ENCODE measurements around the gene LIG4. TPM values are rescaled to one million over a fixed set of nuclear protein-coding genes. Genes with fewer than 3 reads are reported as not detected.

LIG4 gene
- total RNA-seq, 1 donor from 2014 or later = 19.8 TPM

GRCh38 chr13:108227651-108228272 is 12.4 kb upstream of the LIG4 start:
- peaks cover 16% of the 10 kb centered on the region for H3K4me1 Mint-ChIP-seq (ENCODE audit: low read depth, unreplicated experiment)
- H3K9me3 Mint-ChIP-seq (ENCODE audit: unreplicated experiment) = no peaks in the 10 kb centered on the region
- DNase-seq = no peak
- H3K27me3 Mint-ChIP-seq (ENCODE audit: unreplicated experiment) = no peaks in the 10 kb centered on the region
- no peak overlapping the region for H3K27ac Mint-ChIP-seq (ENCODE audit: unreplicated experiment)
- no peaks in the 10 kb centered on the region for H3K36me3 Mint-ChIP-seq (ENCODE audit: unreplicated experiment)
- peak; percentile 93 for TF ChIP-seq CTCF (IDR thresholded peaks at IDR 0.05; ENCODE audit: partially characterized antibody, unreplicated experiment)
- no peak overlapping the region for H3K4me3 Mint-ChIP-seq (ENCODE audit: unreplicated experiment)

GRCh38 chr13:108226184-108226583 is 10.8 kb upstream of the LIG4 start:
- TF ChIP-seq CTCF (IDR thresholded peaks at IDR 0.05; ENCODE audit: partially characterized antibody, unreplicated experiment) = no peak
- Mint-ChIP-seq H3K36me3 (ENCODE audit: unreplicated experiment) (no peaks in the 10 kb centered on the region), H3K27ac (ENCODE audit: unreplicated experiment) (no peak overlapping the region), H3K4me3 (ENCODE audit: unreplicated experiment) (no peak overlapping the region), H3K9me3 (ENCODE audit: unreplicated experiment) (no peaks in the 10 kb centered on the region), H3K4me1 (ENCODE audit: low read depth, unreplicated experiment) (peaks cover 19% of the 10 kb centered on the region), H3K27me3 (ENCODE audit: unreplicated experiment) (no peaks in the 10 kb centered on the region)
- DNase-seq = no peak

GRCh38 chr13:108225440-108225839 is 10.1 kb upstream of the LIG4 start:
- Mint-ChIP-seq H3K4me3 (ENCODE audit: unreplicated experiment) (no peak overlapping the region), H3K9me3 (ENCODE audit: unreplicated experiment) (no peaks in the 10 kb centered on the region), H3K4me1 (ENCODE audit: low read depth, unreplicated experiment) (peaks cover 22% of the 10 kb centered on the region), H3K27me3 (ENCODE audit: unreplicated experiment) (no peaks in the 10 kb centered on the region), H3K36me3 (ENCODE audit: unreplicated experiment) (no peaks in the 10 kb centered on the region), H3K27ac (ENCODE audit: unreplicated experiment) (no peak overlapping the region)
- TF ChIP-seq CTCF (IDR thresholded peaks at IDR 0.05; ENCODE audit: partially characterized antibody, unreplicated experiment) = no peak
- no peak for DNase-seq

- Mint-ChIP-seq H3K4me3 (ENCODE audit: unreplicated experiment) (no peak overlapping the region), H3K4me1 (ENCODE audit: low read depth, unreplicated experiment) (peaks cover 35% of the 10 kb centered on the region), H3K36me3 (ENCODE audit: unreplicated experiment) (no peaks in the 10 kb centered on the region), H3K9me3 (ENCODE audit: unreplicated experiment) (peaks cover 4% of the 10 kb centered on the region), H3K27me3 (ENCODE audit: unreplicated experiment) (peaks cover 5% of the 10 kb centered on the region), H3K27ac (ENCODE audit: unreplicated experiment) (no peak overlapping the region)
- no peak for DNase-seq
- no peak for TF ChIP-seq CTCF (IDR thresholded peaks at IDR 0.05; ENCODE audit: partially characterized antibody, unreplicated experiment)
Measured at GRCh38 chr13:108223687-108224503, 8.6 kb upstream of the LIG4 start.

- no peak overlapping the region for H3K27ac Mint-ChIP-seq (ENCODE audit: unreplicated experiment)
- peak overlapping the region; percentile 73 for H3K4me3 Mint-ChIP-seq (ENCODE audit: unreplicated experiment)
- no peak for TF ChIP-seq CTCF (IDR thresholded peaks at IDR 0.05; ENCODE audit: partially characterized antibody, unreplicated experiment)
- H3K9me3 Mint-ChIP-seq (ENCODE audit: unreplicated experiment) = peaks cover 10% of the 10 kb centered on the region
- no peaks in the 10 kb centered on the region for H3K36me3 Mint-ChIP-seq (ENCODE audit: unreplicated experiment)
- H3K27me3 Mint-ChIP-seq (ENCODE audit: unreplicated experiment) = peaks cover 5% of the 10 kb centered on the region
- H3K4me1 Mint-ChIP-seq (ENCODE audit: low read depth, unreplicated experiment) = peaks cover 27% of the 10 kb centered on the region
- no peak for DNase-seq
Measured at GRCh38 chr13:108220041-108220440, 4.7 kb upstream of the LIG4 start.

Data from glutamatergic neuron (in vitro differentiated cells).